GM12875 (cell line): ENCODE measurements around the gene VPS13C.

Experiments
- H3K4me3 ChIP-seq: one replicate; pipeline ENCODE4 v1.5.1; 2011; ENCODE audit warnings: low read depth, low read length, control low read depth
- TF ChIP-seq, protein P1 (sequence below): IDR thresholded peaks from 2 replicates; pipeline ENCODE4 v1.5.1; 2011; ENCODE audit warnings: low read depth, mild to moderate bottlenecking, control low read depth, inconsistent platforms, low read length, moderate library complexity, borderline replicate concordance; ENCODE audit not compliant: insufficient read depth

The VPS13C gene

DNA sequence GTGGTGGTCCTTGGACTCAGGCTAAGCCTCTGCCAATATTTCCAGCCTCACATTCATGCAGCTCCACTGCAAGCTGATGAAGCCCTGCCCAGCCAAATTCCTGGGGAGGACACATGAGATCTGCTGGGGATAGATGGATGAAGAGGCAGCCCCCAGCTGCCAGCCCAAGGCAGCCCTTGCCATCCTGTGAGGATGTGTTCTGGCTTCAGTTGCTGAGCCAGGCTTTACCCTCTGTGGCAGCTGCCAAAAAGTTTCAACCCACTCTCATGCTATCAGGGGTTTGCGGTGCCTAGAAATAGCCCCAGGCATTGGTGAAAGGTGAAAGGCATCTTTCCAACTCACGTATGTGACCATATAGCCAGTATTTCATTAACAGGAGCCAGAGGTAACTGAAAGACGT, 44.2 kb upstream of the VPS13C start:
- TF ChIP-seq, protein P1, sequence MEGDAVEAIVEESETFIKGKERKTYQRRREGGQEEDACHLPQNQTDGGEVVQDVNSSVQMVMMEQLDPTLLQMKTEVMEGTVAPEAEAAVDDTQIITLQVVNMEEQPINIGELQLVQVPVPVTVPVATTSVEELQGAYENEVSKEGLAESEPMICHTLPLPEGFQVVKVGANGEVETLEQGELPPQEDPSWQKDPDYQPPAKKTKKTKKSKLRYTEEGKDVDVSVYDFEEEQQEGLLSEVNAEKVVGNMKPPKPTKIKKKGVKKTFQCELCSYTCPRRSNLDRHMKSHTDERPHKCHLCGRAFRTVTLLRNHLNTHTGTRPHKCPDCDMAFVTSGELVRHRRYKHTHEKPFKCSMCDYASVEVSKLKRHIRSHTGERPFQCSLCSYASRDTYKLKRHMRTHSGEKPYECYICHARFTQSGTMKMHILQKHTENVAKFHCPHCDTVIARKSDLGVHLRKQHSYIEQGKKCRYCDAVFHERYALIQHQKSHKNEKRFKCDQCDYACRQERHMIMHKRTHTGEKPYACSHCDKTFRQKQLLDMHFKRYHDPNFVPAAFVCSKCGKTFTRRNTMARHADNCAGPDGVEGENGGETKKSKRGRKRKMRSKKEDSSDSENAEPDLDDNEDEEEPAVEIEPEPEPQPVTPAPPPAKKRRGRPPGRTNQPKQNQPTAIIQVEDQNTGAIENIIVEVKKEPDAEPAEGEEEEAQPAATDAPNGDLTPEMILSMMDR, result no peak
- no peak overlapping the region for H3K4me3 ChIP-seq

DNA sequence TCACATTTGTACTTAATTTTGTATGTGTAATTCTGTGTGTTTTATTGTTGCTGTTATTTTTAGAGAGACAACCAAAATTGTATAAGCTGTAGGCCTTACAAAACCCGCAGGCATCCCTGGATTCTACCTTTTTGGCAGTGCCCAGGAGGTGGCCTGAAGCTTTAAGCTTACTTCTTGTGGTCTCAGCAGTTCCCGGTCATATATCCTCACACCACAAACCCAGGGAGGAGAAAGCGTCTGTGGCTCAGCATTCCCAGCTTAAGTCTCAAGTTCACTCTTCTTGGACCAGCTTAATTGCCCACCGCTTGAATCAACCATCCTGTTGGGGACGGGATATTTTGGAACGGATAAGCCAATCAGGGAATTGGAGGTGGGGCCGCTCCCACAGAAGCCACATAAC, 43.2 kb upstream of the VPS13C start:
- H3K4me3 ChIP-seq, result no peak overlapping the region
- TF ChIP-seq, protein P1, result no peak

DNA sequence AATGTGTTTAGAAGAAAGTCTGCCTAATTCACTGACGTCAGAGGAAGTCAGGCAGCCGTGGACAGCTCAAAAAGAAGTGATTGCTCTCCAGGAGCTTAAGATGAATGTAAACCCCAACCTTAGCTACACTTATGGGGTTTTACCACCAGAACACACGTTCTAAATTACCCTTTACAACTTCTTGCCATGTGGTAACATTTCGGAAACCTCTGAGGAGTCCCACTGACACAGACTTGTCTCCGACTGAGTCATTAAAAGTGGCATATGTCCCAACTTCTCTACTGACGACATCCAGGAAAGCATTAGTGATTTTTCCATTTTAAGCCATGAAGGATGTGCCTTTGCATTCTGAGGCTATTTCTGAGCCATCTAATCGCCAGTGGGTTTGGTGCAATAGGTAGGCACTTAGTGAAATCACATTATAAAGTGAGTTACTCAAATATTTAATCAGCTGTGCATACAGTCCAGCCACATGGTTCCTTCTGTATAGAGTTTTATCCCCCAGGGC, 38.9 kb upstream of the VPS13C start:
- no peak overlapping the region for H3K4me3 ChIP-seq

DNA sequence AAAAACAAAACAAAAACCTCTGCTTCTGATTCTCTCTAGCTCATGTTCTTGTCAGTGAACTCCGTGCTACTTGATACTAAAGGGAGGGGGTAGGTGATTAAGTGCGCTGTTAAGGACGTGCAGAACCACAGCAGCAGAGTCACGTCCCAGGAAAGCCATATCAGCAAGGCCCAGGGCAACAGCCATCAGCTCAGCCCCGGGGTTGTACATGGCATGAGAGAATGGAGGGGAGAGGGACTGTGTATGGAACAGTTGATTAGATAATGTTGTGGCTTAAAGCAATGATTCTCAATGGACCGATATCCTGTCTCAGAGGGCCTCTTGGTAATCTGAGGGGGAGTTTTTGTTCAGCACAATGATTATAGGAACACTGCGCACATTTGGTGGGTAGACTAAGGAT, 34.1 kb upstream of the VPS13C start:
- TF ChIP-seq, protein P1, result no peak
- no peak overlapping the region for H3K4me3 ChIP-seq

More for the DNA sequence above, 38.9 kb upstream of the VPS13C start:
- TF ChIP-seq, protein P1, result no peak

DNA sequence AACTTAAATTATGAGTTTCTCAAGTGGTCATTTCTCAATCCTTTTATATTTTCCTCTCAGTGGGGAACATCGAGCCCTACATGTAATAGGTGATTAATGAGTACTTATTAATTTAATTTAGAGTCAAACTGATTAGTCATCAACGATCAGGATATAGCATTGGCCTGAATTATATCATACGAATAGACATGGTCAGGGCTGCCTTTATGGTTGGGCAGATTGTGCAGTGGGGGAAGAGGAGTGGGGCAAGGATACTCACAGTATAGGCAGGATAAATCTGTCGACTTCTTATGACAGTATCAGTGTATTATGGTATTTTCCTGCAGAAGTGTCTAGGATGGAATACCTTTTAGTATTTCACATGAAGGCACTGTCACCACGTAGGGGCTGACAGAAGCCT, 33.6 kb upstream of the VPS13C start:
- TF ChIP-seq, protein P1, result no peak
- no peak overlapping the region for H3K4me3 ChIP-seq

DNA sequence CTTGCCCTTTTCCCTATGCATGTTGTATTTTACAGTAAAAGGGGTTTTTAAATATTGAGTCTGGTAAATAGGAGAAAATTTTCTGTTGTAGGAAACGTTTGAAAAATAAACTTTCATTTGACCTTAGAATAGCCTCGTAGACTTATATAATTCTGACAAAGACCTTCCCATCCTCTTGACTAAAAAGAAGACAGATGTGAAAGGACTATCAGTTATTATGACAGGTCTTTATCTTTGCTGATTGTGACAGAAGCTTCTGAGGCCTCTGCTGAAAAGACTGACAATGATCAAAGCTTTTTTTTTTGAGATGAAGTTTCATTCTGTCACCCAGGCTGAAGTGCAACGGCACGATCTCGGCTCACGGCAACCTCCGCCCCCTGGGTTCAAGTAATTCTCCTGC, 30.7 kb upstream of the VPS13C start:
- H3K4me3 ChIP-seq, result no peak overlapping the region
- TF ChIP-seq, protein P1, result no peak

DNA sequence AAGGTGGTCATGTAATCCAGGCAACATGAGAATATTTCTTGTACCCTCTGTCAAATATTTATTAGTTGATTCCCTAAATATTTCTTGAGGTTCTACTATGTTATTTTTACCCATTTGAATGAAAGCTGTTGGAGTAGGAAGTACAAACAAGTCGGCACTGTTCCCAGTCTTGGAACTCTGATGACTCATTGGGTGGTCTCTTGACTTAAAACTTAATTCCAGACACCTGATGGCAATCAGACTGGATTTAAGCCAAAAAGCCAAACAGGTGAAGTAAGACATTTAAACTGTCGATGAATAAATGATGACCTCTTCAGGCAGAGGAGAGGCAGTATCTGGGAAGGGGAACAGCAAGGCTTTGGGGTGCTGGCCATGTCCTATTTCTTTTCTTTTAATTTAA, 29.4 kb upstream of the VPS13C start:
- TF ChIP-seq, protein P1, result no peak
- H3K4me3 ChIP-seq, result no peak overlapping the region
